ENCODE measurements around the gene MGAT4B.

DNA sequence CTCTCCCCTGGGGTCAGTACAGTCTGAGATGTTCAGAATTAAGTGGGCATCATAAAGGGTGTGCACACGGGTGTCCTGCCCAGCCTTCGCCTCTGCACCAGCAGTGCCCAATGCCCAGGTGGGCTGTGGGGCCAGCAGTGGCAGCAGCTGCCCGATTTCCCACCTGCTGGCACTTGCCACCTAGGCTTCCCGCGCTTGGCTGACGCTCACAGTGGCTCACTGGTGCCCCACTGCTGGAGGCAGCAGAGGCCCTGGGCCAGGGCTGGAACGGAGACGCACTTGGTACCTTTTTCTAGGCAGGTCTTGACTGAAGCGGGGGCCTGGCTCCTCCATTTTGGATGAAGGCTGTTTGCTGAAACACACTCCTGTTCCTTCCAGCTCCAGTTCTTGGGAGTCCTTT is 35.0 kb upstream of the MGAT4B start:
- no peak for TF ChIP-seq SNAI2 (CRISPR knock-in tag; IDR thresholded peaks at IDR 0.05)
- no peak for TF ChIP-seq ZFP3 (CRISPR knock-in tag; IDR thresholded peaks at IDR 0.05)
- TF ChIP-seq ARNTL (CRISPR knock-in tag; IDR thresholded peaks at IDR 0.05; ENCODE audit: borderline replicate concordance, low read depth), result no peak
- TF ChIP-seq RARB (CRISPR knock-in tag; IDR thresholded peaks at IDR 0.05), result no peak
- TF ChIP-seq, protein P1, sequence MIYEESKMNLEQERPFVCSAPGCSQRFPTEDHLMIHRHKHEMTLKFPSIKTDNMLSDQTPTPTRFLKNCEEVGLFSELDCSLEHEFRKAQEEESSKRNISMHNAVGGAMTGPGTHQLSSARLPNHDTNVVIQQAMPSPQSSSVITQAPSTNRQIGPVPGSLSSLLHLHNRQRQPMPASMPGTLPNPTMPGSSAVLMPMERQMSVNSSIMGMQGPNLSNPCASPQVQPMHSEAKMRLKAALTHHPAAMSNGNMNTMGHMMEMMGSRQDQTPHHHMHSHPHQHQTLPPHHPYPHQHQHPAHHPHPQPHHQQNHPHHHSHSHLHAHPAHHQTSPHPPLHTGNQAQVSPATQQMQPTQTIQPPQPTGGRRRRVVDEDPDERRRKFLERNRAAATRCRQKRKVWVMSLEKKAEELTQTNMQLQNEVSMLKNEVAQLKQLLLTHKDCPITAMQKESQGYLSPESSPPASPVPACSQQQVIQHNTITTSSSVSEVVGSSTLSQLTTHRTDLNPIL (CRISPR knock-in tag; IDR thresholded peaks at IDR 0.05; ENCODE audit: low read depth), result no peak

Measured in SK-N-SH treated with all-trans-retinoic acid at 6 μM for 48 hours (cell line).